RWPE2 (cell line): ENCODE measurements around the gene CNOT9.

ENCODE experiments used
- ATAC-seq: fragments of 200-7000 bp; cut with Tn5 transposase; 3 replicates; pipeline ENCODE4 v1.9.1; 2021; ENCODE audit warnings: low read depth
- DNase-seq: peaks from one replicate; pipeline ENCODE4 v3.0.0-alpha.2; 2020; ENCODE audit warnings: low spot score
- H3K27ac ChIP-seq: fragments of 450-650 bp; 2 replicates; pipeline ENCODE4 v1.5.1; 2017; ENCODE audit warnings: mild to moderate bottlenecking; ENCODE audit not compliant: poor library complexity, severe bottlenecking
- H3K27me3 ChIP-seq: fragments of 250-450 bp; sonication (Bioruptor Pico); 2 replicates; pipeline ENCODE4 v1.5.1; 2021; ENCODE audit warnings: mild to moderate bottlenecking, moderate library complexity; ENCODE audit not compliant: insufficient read depth, poor library complexity, severe bottlenecking
- H3K36me3 ChIP-seq: fragments of 250-450 bp; sonication (Bioruptor Pico); 2 replicates; pipeline ENCODE4 v1.5.1; 2020; ENCODE audit warnings: low read depth, mild to moderate bottlenecking, moderate library complexity
- H3K4me1 ChIP-seq: fragments of 250-450 bp; sonication (Bioruptor Pico); 2 replicates; pipeline ENCODE4 v1.5.1; 2021; ENCODE audit warnings: mild to moderate bottlenecking, moderate library complexity; ENCODE audit not compliant: insufficient read depth, poor library complexity, severe bottlenecking
- H3K4me3 ChIP-seq: fragments of 250-450 bp; sonication (Bioruptor Pico); 2 replicates; pipeline ENCODE4 v1.5.1; 2021; ENCODE audit warnings: mild to moderate bottlenecking, moderate library complexity; ENCODE audit not compliant: severe bottlenecking
- H3K9me3 ChIP-seq: fragments of 250-450 bp; sonication (Bioruptor Pico); 2 replicates; pipeline ENCODE4 v1.5.1; 2021; ENCODE audit warnings: mild to moderate bottlenecking, moderate library complexity; ENCODE audit not compliant: severe bottlenecking
- TF ChIP-seq, protein P1 (sequence below): fragments of 450-650 bp; IDR thresholded peaks from one replicate; pipeline ENCODE4 v1.5.1; 2017; ENCODE audit warnings: mild to moderate bottlenecking, moderate library complexity; ENCODE audit not compliant: poor library complexity, severe bottlenecking

The CNOT9 gene

DNA sequence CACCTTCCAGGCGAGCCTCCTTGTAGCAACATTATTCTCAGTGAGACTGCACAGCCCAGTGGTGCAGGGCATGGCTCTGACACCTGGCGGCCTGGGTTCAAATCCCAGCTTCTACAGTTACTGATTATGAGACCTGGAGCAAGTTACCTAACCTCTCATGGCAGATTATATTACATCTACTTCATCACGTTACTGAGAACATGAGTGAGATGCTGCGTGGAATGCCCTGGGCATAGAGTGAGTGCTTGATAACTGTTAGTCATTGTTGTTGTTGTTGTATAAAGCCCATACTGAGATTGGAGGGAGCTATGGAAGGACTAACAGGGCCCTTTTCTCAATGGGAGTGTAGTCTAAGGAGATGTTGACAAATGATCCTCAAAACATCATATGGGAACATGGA is 57.7 kb downstream of the CNOT9 start:
- no peak overlapping the region for H3K27ac ChIP-seq
- DNase-seq: no peak
- no peaks in the 10 kb centered on the region for H3K9me3 ChIP-seq
- H3K36me3 ChIP-seq: no peaks in the 10 kb centered on the region
- TF ChIP-seq, protein P1, sequence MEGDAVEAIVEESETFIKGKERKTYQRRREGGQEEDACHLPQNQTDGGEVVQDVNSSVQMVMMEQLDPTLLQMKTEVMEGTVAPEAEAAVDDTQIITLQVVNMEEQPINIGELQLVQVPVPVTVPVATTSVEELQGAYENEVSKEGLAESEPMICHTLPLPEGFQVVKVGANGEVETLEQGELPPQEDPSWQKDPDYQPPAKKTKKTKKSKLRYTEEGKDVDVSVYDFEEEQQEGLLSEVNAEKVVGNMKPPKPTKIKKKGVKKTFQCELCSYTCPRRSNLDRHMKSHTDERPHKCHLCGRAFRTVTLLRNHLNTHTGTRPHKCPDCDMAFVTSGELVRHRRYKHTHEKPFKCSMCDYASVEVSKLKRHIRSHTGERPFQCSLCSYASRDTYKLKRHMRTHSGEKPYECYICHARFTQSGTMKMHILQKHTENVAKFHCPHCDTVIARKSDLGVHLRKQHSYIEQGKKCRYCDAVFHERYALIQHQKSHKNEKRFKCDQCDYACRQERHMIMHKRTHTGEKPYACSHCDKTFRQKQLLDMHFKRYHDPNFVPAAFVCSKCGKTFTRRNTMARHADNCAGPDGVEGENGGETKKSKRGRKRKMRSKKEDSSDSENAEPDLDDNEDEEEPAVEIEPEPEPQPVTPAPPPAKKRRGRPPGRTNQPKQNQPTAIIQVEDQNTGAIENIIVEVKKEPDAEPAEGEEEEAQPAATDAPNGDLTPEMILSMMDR: no peak
- H3K27me3 ChIP-seq: no peaks in the 10 kb centered on the region
- no peak overlapping the region for H3K4me3 ChIP-seq
- peaks cover 3% of the 10 kb centered on the region for H3K4me1 ChIP-seq
- ATAC-seq: no peak

DNA sequence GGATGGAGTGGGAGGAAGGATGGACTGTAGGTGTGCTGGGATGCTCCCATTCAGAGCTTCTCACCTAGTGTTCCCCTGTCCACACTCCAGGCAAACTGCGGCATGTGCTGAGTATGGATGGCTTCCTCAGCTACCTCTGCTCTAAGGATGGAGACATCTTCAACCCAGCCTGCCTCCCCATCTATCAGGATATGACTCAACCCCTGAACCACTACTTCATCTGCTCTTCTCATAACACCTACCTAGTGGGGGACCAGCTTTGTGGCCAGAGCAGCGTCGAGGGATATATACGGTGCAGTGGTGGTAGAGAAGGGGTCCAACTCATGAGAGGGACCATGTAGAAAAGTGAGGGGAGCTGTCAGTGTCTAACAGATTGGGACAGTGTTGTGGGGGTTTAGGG is 59.3 kb downstream of the CNOT9 start:
- TF ChIP-seq, protein P1: no peak
- ATAC-seq: no peak

DNA sequence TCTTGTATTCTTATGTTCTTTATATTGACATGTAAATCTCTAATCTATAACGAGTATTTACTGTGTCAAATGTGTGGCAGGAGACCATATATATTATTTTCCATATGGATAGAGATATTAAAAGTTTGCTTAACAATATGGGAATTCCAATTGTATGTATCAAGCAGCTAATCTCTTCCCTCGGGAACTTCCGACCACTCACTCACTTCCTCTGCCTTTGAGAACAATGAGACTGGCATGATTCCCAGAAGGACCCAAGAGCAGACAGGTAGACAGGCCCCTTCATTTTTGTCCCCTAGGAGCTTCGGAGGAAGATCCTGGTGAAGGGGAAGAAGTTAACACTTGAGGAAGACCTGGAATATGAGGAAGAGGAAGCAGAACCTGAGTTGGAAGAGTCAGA is 63.2 kb downstream of the CNOT9 start:
- H3K4me3 ChIP-seq: no peak overlapping the region
- H3K9me3 ChIP-seq: no peaks in the 10 kb centered on the region
- ATAC-seq (peak; percentile 89), DNase-seq (no peak)
- H3K36me3 ChIP-seq: peaks cover 21% of the 10 kb centered on the region
- TF ChIP-seq, protein P1: no peak
- H3K4me1 ChIP-seq: peaks cover 15% of the 10 kb centered on the region
- peak overlapping the region; percentile 77 for H3K27ac ChIP-seq
- H3K27me3 ChIP-seq: no peaks in the 10 kb centered on the region

More for the DNA sequence above, 59.3 kb downstream of the CNOT9 start:
- Histone ChIP-seq H3K4me1 (peaks cover 15% of the 10 kb centered on the region), H3K27ac (no peak overlapping the region), H3K36me3 (no peaks in the 10 kb centered on the region), H3K27me3 (no peaks in the 10 kb centered on the region), H3K4me3 (no peak overlapping the region), H3K9me3 (no peaks in the 10 kb centered on the region)
- DNase-seq: no peak

DNA sequence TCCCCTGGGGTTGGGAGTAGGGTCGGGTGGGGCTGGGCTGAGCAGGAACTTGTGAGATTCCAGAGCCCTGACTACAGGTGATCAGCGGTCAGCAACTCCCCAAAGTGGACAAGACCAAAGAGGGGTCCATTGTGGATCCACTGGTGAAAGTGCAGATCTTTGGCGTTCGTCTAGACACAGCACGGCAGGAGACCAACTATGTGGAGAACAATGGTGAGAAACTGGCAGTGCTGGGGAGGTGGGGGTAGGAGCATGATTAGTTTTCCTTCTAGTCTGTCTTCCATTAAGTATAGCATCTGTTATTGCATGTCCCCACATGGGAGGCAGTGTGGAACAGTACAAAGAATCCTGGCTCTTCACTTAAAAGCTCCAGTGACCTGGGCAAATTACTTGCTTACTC is 67.1 kb downstream of the CNOT9 start:
- H3K4me3 ChIP-seq: no peak overlapping the region
- peaks cover 60% of the 10 kb centered on the region for H3K36me3 ChIP-seq
- no peaks in the 10 kb centered on the region for H3K9me3 ChIP-seq
- peaks cover 15% of the 10 kb centered on the region for H3K4me1 ChIP-seq
- DNase-seq: no peak
- ATAC-seq: no peak
- no peak overlapping the region for H3K27ac ChIP-seq
- TF ChIP-seq, protein P1: no peak
- H3K27me3 ChIP-seq: no peaks in the 10 kb centered on the region

DNA sequence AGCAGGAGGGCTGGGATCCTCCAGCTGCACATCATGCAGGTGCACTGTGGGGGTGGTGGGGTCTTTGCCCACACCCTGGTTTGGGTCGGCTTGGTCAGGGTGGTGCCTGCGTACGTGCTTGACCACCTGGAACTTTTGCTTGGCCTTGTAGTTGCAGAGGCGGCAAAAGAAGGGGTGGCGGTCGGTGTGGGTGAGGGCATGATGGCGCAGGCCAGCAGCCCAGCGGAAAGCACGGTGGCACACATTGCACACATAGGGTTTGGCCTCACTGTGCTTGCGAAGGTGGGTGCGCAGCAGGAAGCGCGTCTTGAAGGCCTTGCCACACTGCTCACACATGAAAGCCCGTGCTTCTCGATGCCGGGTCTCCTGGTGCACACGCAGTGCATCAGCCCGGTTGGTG is 69.7 kb downstream of the CNOT9 start:
- TF ChIP-seq, protein P1: no peak

More for the DNA sequence above, 69.7 kb downstream of the CNOT9 start:
- no peaks in the 10 kb centered on the region for H3K9me3 ChIP-seq
- H3K36me3 ChIP-seq: peaks cover 83% of the 10 kb centered on the region
- H3K27ac ChIP-seq: no peak overlapping the region
- no peak for ATAC-seq
- H3K4me1 ChIP-seq: no peaks in the 10 kb centered on the region
- H3K27me3 ChIP-seq: no peaks in the 10 kb centered on the region
- H3K4me3 ChIP-seq: no peak overlapping the region
- DNase-seq: no peak
